Adrenal gland (tissue), 5 donors: Measurements from ENCODE around the gene CNNM2.

ENCODE experiments used
- CTCF ChIP-seq, 6 experiments: fragments of 450-650 bp in 4 of 6; fragments of 200-600 bp in 2 of 6; sonication (generic) in 1 of 6; IDR thresholded peaks; 1 replicate in 5 of 6; 2 replicates in 1 of 6; pipeline versions ENCODE4 v1.5.1 to v1.8.0; 2016 to 2021; ENCODE audit warnings: antibody characterized with exemption in 6 of 6, mild to moderate bottlenecking in 2 of 6, moderate library complexity in 1 of 6
- POLR2A ChIP-seq, 2 donors: fragments of 450-650 bp; IDR thresholded peaks; one replicate each; pipeline ENCODE4 v1.6.1; 2017; ENCODE audit warnings: antibody characterized with exemption in 2 of 2, mild to moderate bottlenecking in 2 of 2, moderate library complexity in 1 of 2
- donor health status: DM: no; HTN: no; CAD: no.

DNA sequence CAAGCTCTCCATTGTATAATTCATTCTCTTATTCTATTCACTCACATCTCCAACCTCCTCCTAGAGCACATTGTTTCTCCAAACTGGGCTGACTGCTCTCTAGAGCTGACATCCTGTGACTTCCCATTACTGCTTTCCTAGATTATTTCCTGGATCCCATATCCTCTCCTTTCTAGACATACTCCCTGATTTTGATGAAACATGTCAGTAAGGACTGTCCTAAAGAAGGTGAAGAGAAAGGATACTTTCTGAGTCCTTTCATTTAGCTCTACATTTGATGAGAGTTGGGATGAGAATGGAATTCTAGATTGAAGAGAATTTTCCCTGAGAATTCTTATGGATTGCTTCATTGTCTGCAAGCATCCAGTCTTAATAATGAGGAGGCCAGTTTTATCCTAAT, 78.8 kb downstream of the CNNM2 start:
- TF ChIP-seq POLR2A (IDR thresholded peaks at IDR 0.05): no peak
- TF ChIP-seq CTCF (IDR thresholded peaks at IDR 0.05): no peak
